Neural cell (in vitro differentiated cells): ENCODE data around the gene SENP8. TPM values are rescaled to one million over a fixed set of nuclear protein-coding genes. Genes with fewer than 3 reads are reported as not detected.

Experiments
- H2AFZ ChIP-seq: fragments of 200-600, 300-800 bp; sonication (generic), shearing (Covaris generic); 2 replicates; pipeline ENCODE4 v1.6.0; 2014; ENCODE audit warnings: low read depth, mild to moderate bottlenecking, antibody characterized with exemption, low read length, moderate library complexity
- H3F3A ChIP-seq: fragments of 200-600 bp; shearing (Covaris generic); 2 replicates; pipeline ENCODE4 v1.6.1; 2016; ENCODE audit warnings: mild to moderate bottlenecking, moderate library complexity, mixed read lengths, antibody characterized with exemption, low read length; ENCODE audit not compliant: insufficient read depth, poor library complexity, severe bottlenecking
- H3K27ac ChIP-seq: fragments of 200-600, 300-800 bp; sonication (generic), shearing (Covaris generic); 2 replicates; pipeline ENCODE4 v1.5.1; 2014; ENCODE audit warnings: mild to moderate bottlenecking, low read length, moderate library complexity
- H3K27me3 ChIP-seq: fragments of 300-800, 200-600 bp; sonication (generic), shearing (Covaris generic); 2 replicates; pipeline ENCODE4 v1.6.0; 2014; ENCODE audit warnings: mild to moderate bottlenecking, low read depth, low read length, moderate library complexity; ENCODE audit not compliant: insufficient read depth
- H3K36me3 ChIP-seq: fragments of 300-800, 200-600 bp; sonication (generic), shearing (Covaris generic); 2 replicates; pipeline ENCODE4 v1.5.1; 2014; ENCODE audit warnings: mild to moderate bottlenecking, antibody characterized with exemption, low read length, moderate library complexity; ENCODE audit not compliant: insufficient read depth
- H3K4me2 ChIP-seq: fragments of 300-800, 200-600 bp; sonication (generic), shearing (Covaris generic); 2 replicates; pipeline ENCODE4 v1.6.0; 2014; ENCODE audit warnings: mild to moderate bottlenecking, low read length
- H3K4me3 ChIP-seq: fragments of 300-800, 200-600 bp; sonication (generic), shearing (Covaris generic); 2 replicates; pipeline ENCODE4 v1.5.1; 2014; ENCODE audit warnings: mild to moderate bottlenecking, low read length, moderate library complexity
- H3K79me2 ChIP-seq: fragments of 200-600 bp; shearing (Covaris generic); replicated peaks from 2 replicates; pipeline ENCODE4 v1.6.0; 2014; ENCODE audit warnings: mild to moderate bottlenecking, low read length, moderate library complexity; ENCODE audit not compliant: insufficient read depth
- H3K9ac ChIP-seq: fragments of 300-800, 200-600 bp; sonication (generic), shearing (Covaris generic); 2 replicates; pipeline ENCODE4 v1.6.1; 2016; ENCODE audit warnings: mild to moderate bottlenecking, low read length, mixed read lengths
- H3K9me2 ChIP-seq: fragments of 200-600 bp; shearing (Covaris generic); 2 replicates; pipeline ENCODE4 v1.6.1; 2016; ENCODE audit warnings: mild to moderate bottlenecking, low read length, mixed read lengths; ENCODE audit not compliant: insufficient read depth
- H3K9me3 ChIP-seq: fragments of 200-600, 300-800 bp; sonication (generic), shearing (Covaris generic); 2 replicates; pipeline ENCODE4 v1.6.1; 2016; ENCODE audit warnings: mild to moderate bottlenecking, mixed run types, low read length, moderate library complexity, mixed read lengths
- H4K20me1 ChIP-seq: fragments of 200-600 bp; shearing (Covaris generic); 2 replicates; pipeline ENCODE4 v1.6.1; 2016; ENCODE audit warnings: mild to moderate bottlenecking, mixed run types; ENCODE audit not compliant: insufficient read depth
- EP300 ChIP-seq: fragments of 450-650 bp; conservative IDR thresholded peaks from 2 replicates; pipeline ENCODE4 v1.6.1; 2014; ENCODE audit warnings: antibody characterized with exemption, mild to moderate bottlenecking, moderate library complexity; ENCODE audit not compliant: poor library complexity, severe bottlenecking
- EZH2 ChIP-seq: fragments of 200-600, 300-800 bp; shearing (Covaris generic), sonication (generic); IDR thresholded peaks from 2 replicates; pipeline ENCODE4 v1.6.1; 2014; ENCODE audit warnings: antibody characterized with exemption, low read length, borderline replicate concordance, mild to moderate bottlenecking; ENCODE audit not compliant: insufficient read depth, poor library complexity, severe bottlenecking
- MXI1 ChIP-seq: fragments of 450-650 bp; conservative IDR thresholded peaks from 2 replicates; pipeline ENCODE4 v1.6.1; 2014; ENCODE audit warnings: antibody characterized with exemption, mild to moderate bottlenecking; ENCODE audit not compliant: poor library complexity, severe bottlenecking
- POLR2AphosphoS5 ChIP-seq: IDR thresholded peaks from 2 replicates; pipeline ENCODE4 v1.6.1; 2012
- RAD21 ChIP-seq: fragments of 450-650 bp; conservative IDR thresholded peaks from 2 replicates; pipeline ENCODE4 v1.6.1; 2014; ENCODE audit warnings: antibody characterized with exemption, mild to moderate bottlenecking, moderate library complexity
- REST ChIP-seq: IDR thresholded peaks from 2 replicates; pipeline ENCODE4 v1.6.1; 2012; ENCODE audit warnings: borderline replicate concordance
- SMC3 ChIP-seq: fragments of 450-650 bp; conservative IDR thresholded peaks from 2 replicates; pipeline ENCODE4 v1.6.1; 2014; ENCODE audit warnings: antibody characterized with exemption, mild to moderate bottlenecking, moderate library complexity; ENCODE audit not compliant: poor library complexity
- TAF1 ChIP-seq: IDR thresholded peaks from 2 replicates; pipeline ENCODE4 v1.6.1; 2012; ENCODE audit warnings: low read depth
- polyA plus RNA-seq: library from polyadenylated mRNA; depleted of rRNA; stranded (reverse); fragments of >200 nt; gene quantifications from 2 replicates; pipeline ENCODE4 v1.2.3, GENCODE V29; 2014
- TF ChIP-seq, protein P1 (sequence below): fragments of 450-650 bp; IDR thresholded peaks from 2 replicates; pipeline ENCODE4 v1.5.1; 2014; ENCODE audit warnings: antibody characterized with exemption, mild to moderate bottlenecking, moderate library complexity; ENCODE audit not compliant: poor library complexity, severe bottlenecking

Gene SENP8
- polyA plus RNA-seq, 1 donor from 2014 or later: 3.2 TPM

- no peak overlapping the region for H3K4me3 ChIP-seq
- H4K20me1 ChIP-seq: no peaks in the 10 kb centered on the region
- H3F3A ChIP-seq: no peaks in the 10 kb centered on the region
- no peaks in the 10 kb centered on the region for H3K9me2 ChIP-seq
- no peak overlapping the region for H3K27ac ChIP-seq
- H3K36me3 ChIP-seq: no peaks in the 10 kb centered on the region
- no peak overlapping the region for H2AFZ ChIP-seq
- no peak overlapping the region for H3K9ac ChIP-seq
- H3K9me3 ChIP-seq: no peaks in the 10 kb centered on the region
- H3K4me2 ChIP-seq: no peak overlapping the region
- no peak for TF ChIP-seq POLR2AphosphoS5
- TF ChIP-seq RAD21: no peak
- TF ChIP-seq MXI1: no peak
- no peak for TF ChIP-seq SMC3
- no peak for TF ChIP-seq EP300
- TF ChIP-seq, protein P1, sequence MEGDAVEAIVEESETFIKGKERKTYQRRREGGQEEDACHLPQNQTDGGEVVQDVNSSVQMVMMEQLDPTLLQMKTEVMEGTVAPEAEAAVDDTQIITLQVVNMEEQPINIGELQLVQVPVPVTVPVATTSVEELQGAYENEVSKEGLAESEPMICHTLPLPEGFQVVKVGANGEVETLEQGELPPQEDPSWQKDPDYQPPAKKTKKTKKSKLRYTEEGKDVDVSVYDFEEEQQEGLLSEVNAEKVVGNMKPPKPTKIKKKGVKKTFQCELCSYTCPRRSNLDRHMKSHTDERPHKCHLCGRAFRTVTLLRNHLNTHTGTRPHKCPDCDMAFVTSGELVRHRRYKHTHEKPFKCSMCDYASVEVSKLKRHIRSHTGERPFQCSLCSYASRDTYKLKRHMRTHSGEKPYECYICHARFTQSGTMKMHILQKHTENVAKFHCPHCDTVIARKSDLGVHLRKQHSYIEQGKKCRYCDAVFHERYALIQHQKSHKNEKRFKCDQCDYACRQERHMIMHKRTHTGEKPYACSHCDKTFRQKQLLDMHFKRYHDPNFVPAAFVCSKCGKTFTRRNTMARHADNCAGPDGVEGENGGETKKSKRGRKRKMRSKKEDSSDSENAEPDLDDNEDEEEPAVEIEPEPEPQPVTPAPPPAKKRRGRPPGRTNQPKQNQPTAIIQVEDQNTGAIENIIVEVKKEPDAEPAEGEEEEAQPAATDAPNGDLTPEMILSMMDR: no peak
- no peak for TF ChIP-seq TAF1
- no peak for TF ChIP-seq REST
- no peak for TF ChIP-seq EZH2
- H3K79me2 ChIP-seq: no peaks in the 10 kb centered on the region
- no peaks in the 10 kb centered on the region for H3K27me3 ChIP-seq
Observed at GRCh38 chr15:72172796-72173195, 54.6 kb downstream of the SENP8 start.

- no peak overlapping the region for H3K9ac ChIP-seq
- no peaks in the 10 kb centered on the region for H3K27me3 ChIP-seq
- no peak overlapping the region for H2AFZ ChIP-seq
- no peak overlapping the region for H3K4me2 ChIP-seq
- H3K9me2 ChIP-seq: no peaks in the 10 kb centered on the region
- no peaks in the 10 kb centered on the region for H3K79me2 ChIP-seq
- no peak overlapping the region for H3K27ac ChIP-seq
- TF ChIP-seq TAF1: no peak
- no peak for TF ChIP-seq MXI1
- no peak for TF ChIP-seq SMC3
- no peak for TF ChIP-seq EZH2
- no peak for TF ChIP-seq EP300
- TF ChIP-seq RAD21: no peak
- TF ChIP-seq, protein P1: no peak
- TF ChIP-seq REST: no peak
- no peak for TF ChIP-seq POLR2AphosphoS5
- no peaks in the 10 kb centered on the region for H3F3A ChIP-seq
- no peaks in the 10 kb centered on the region for H3K9me3 ChIP-seq
- no peaks in the 10 kb centered on the region for H4K20me1 ChIP-seq
- no peak overlapping the region for H3K4me3 ChIP-seq
- H3K36me3 ChIP-seq: no peaks in the 10 kb centered on the region
Observed at GRCh38 chr15:72173401-72173800, 55.2 kb downstream of the SENP8 start.
